Kidney (tissue), 14 donors: ENCODE measurements around the gene TSC22D4. TPM values are rescaled to one million over a fixed set of nuclear protein-coding genes. Genes with fewer than 3 reads are reported as not detected.
A peak's percentile ranks its signal among the peaks of the same experiment; 100 is the strongest.

Source experiments
- DNase-seq, 5 donors: peaks; one replicate each; pipeline ENCODE4 v3.0.0-alpha.2; 2013 to 2020
- FAIRE-seq: peaks from 2 replicates; lab custom pipeline; 2012; peaks lifted over from hg19 to GRCh38; lab: Jason Lieb, UNC
- H3K27ac ChIP-seq, 2 donors: one replicate each; pipeline ENCODE4 v1.7.0; 2013; ENCODE audit warnings: low read depth in 2 of 2, low read length in 2 of 2, inconsistent platforms in 1 of 2
- H3K27me3 ChIP-seq: one replicate; pipeline ENCODE4 v1.7.1; 2013; ENCODE audit warnings: low read length, inconsistent platforms; ENCODE audit not compliant: control insufficient read depth, insufficient read depth
- H3K36me3 ChIP-seq, 3 donors: one replicate each; pipeline versions ENCODE4 v1.7.0 to v1.7.1; 2013; ENCODE audit warnings: low read length in 3 of 3, control low read depth in 1 of 3, inconsistent platforms in 1 of 3; ENCODE audit not compliant: insufficient read depth in 3 of 3, control insufficient read depth in 2 of 3
- H3K4me1 ChIP-seq, 3 donors: one replicate each; pipeline versions ENCODE4 v1.7.0 to v1.7.1; 2013; ENCODE audit warnings: low read length in 3 of 3, inconsistent platforms in 1 of 3, low read depth in 1 of 3; ENCODE audit not compliant: control insufficient read depth in 2 of 3, insufficient read depth in 2 of 3
- H3K4me3 ChIP-seq, 3 donors: one replicate each; pipeline versions ENCODE4 v1.7.0 to v1.8.1; 2013; ENCODE audit warnings: low read length in 3 of 3, control low read depth in 1 of 3, inconsistent platforms in 1 of 3
- H3K9ac ChIP-seq, 3 donors: one replicate each; pipeline versions ENCODE4 v1.7.0 to v1.7.1; 2013; ENCODE audit warnings: low read length in 3 of 3, control low read depth in 1 of 3, inconsistent platforms in 1 of 3
- H3K9me3 ChIP-seq, 3 donors: one replicate each; pipeline versions ENCODE4 v1.7.0 to v1.7.1; 2013; ENCODE audit warnings: low read length in 3 of 3, control low read depth in 1 of 3, inconsistent platforms in 1 of 3; ENCODE audit not compliant: control insufficient read depth in 2 of 3, insufficient read depth in 1 of 3
- intact Hi-C: fragments of 100-400 bp; cut with DNase I; formaldehyde crosslinking; loops from one replicate; pipeline ENCODE4 v1.11.1; 2022
- polyA plus RNA-seq: library from polyadenylated mRNA; stranded (reverse); fragments of 350-450 nt; fragmentation: Illumina TruSeq; extraction: RNeasy Lipid Tissue Mini Kit (QIAGEN cat#74804); gene quantifications from one replicate; pipeline ENCODE4 v1.2.3, GENCODE V29; 2014; ENCODE audit warnings: low read depth, low replicate concordance; ENCODE audit not compliant: insufficient read depth
- total RNA-seq: library from RNA; stranded (reverse); fragmentation: NEBNext Ultra II Directional; extraction: Animal tissue kit (Norgen Biotek cat#: 25700); gene quantifications from one replicate; pipeline ENCODE4 v1.2.1, GENCODE V29; 2021
- TF ChIP-seq, protein P1 (sequence below): IDR thresholded peaks from 3 replicates; pipeline ENCODE4 v1.5.1; 2012; ENCODE audit warnings: mild to moderate bottlenecking, moderate library complexity, borderline replicate concordance; ENCODE audit not compliant: insufficient read depth; ENCODE audit errors: extremely low read depth
- donor health status: control.
- donor health status: control.
- donor health status: control.
- donor health status: control.
- donor health status: control.
- donor health status: DM: yes; HTN: yes; CAD: no.
- donor health status: Normal renal cell carcinoma (clear cell type).

TSC22D4 gene
- total and polyA plus RNA-seq, 2 donors from 2014 or later, result 61.5 to 67.0 TPM

DNA sequence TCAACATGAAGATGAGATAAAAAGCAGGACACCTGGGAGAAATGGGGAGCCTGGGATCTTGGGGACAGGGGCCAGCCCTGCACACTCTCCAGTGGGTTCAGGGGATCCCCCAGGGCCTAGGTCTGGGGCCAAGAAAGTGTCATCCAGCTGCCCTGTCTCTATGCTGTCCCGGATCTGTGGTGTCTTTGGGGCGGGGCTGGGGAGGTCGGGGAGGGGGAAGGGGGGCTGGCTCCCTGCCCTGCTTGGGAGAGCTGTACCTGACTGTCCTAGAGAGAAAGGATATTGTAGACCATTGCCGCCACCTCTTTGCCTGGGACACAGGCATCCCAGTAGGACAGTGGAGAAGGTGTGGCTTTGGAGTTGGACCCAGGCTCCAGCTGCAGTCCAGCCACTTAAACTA is 8.0 kb downstream of the TSC22D4 start:
- H3K9ac ChIP-seq, result no peak overlapping the region
- H3K27me3 ChIP-seq, result no peaks in the 10 kb centered on the region
- DNase-seq (no peak), FAIRE-seq (no peak)
- H3K27ac ChIP-seq, result no peak overlapping the region
- TF ChIP-seq, protein P1, sequence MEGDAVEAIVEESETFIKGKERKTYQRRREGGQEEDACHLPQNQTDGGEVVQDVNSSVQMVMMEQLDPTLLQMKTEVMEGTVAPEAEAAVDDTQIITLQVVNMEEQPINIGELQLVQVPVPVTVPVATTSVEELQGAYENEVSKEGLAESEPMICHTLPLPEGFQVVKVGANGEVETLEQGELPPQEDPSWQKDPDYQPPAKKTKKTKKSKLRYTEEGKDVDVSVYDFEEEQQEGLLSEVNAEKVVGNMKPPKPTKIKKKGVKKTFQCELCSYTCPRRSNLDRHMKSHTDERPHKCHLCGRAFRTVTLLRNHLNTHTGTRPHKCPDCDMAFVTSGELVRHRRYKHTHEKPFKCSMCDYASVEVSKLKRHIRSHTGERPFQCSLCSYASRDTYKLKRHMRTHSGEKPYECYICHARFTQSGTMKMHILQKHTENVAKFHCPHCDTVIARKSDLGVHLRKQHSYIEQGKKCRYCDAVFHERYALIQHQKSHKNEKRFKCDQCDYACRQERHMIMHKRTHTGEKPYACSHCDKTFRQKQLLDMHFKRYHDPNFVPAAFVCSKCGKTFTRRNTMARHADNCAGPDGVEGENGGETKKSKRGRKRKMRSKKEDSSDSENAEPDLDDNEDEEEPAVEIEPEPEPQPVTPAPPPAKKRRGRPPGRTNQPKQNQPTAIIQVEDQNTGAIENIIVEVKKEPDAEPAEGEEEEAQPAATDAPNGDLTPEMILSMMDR, result no peak
- no peaks in the 10 kb centered on the region for H3K9me3 ChIP-seq
- H3K4me1 ChIP-seq, result peaks cover 0 to 17% (median 7%) of the 10 kb centered on the region in 3 donors
- H3K36me3 ChIP-seq, result peaks cover 0 to 9% (median 5%) of the 10 kb centered on the region in 3 donors
- intact Hi-C loops, result no loop called here
- no peak overlapping the region for H3K4me3 ChIP-seq

DNA sequence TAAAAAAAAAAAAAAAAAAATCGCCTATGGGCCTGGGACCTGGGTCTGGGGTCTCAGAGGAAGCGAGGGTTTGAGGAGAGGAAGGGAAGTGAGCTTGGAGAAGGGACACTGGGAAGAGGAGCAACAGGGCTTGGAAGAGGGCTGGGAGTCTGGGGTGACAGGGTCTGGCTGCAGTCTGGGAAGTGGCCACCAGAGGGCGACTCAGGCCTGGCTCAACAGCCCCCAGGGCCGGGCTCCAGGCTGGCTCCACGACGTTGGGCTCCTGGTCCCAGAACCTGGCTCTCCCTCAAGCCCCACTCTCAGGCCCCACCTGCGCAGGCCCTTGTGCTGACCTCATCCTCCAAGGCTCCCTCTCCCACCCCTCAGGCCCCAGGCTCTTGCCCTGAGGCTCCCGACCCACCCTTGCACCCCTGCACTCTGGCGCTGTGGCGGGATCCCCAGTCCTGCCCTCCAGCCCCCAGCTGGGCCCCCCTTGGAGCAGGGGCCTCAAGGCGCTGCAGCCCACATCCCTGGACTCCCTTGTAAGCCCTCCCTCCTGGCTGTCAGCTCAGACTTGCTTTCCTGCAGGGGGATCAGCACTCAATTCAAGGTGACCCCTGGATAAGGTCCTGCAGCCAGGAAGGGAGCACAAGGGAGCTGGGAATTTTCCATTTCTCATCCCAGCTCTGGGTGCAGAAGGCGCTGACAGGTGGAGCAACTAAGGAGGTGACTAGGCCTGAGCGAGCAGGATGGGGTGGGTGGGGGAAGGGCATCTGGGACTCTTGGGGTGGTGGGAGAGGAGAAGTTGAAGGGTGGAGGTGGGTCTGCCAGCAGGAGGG is 9.6 kb downstream of the TSC22D4 start:
- peak; percentile 85 to 95 (median 89) for DNase-seq
- H3K36me3 ChIP-seq, result peaks cover 0 to 8% (median 5%) of the 10 kb centered on the region in 3 donors
- intact Hi-C loops, result loop anchor here (10.0 kb wide), 1 partner anchor 215 kb away; no protein-coding TSS in a partner anchor
- H3K27me3 ChIP-seq, result no peaks in the 10 kb centered on the region
- no peak for FAIRE-seq
- H3K9me3 ChIP-seq, result no peaks in the 10 kb centered on the region
- H3K4me3 ChIP-seq, result no peak overlapping the region
- TF ChIP-seq, protein P1, result peak; percentile 95
- H3K9ac ChIP-seq, result no peak overlapping the region
- peaks cover 0 to 13% (median 0%) of the 10 kb centered on the region in 3 donors for H3K4me1 ChIP-seq
- peak overlapping the region; percentile 60 to 65 for H3K27ac ChIP-seq

DNA sequence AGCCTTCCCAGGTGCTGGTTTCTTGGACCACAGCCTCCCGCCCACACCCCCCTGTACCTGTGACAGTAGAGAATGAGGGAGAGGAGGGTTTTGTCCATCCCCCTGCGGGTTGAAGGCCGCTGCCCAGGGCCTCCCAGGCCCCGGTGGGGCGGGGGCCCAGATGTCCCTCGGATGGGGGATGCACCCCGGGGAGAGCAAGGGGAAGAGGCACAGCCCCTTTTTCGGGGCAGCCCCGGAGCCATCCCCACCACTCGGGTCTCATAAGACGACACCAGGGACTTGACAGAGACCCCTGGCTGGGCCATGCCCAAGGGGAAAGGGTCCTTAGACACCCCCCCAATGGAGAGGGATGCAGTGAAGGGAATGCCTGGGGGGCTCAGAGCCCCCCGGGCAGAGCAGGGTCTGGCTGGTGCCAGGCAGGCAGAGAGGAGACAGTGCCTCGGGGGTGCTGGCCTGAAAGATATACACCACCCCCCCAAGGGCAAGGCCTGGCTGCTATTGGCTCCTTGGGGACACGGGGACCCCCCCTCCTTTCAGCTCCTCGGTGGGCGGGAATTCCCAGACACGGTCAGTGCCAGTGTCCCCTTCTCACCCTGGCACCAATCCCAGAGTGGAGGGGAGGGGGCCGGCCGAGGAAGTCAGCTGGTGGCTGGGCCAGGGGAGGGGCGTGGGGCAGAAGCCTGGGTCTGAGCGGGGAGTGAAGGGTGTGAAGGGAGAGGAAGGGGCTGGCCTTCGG is 11.2 kb downstream of the TSC22D4 start:
- Histone ChIP-seq H3K27ac (no peak overlapping the region), H3K9me3 (no peaks in the 10 kb centered on the region), H3K9ac (no peak overlapping the region), H3K4me3 (no peak overlapping the region), H3K4me1 (peaks cover 0 to 8% (median 0%) of the 10 kb centered on the region in 3 donors), H3K27me3 (no peaks in the 10 kb centered on the region), H3K36me3 (peaks cover 0 to 3% (median 0%) of the 10 kb centered on the region in 3 donors)
- intact Hi-C loops, result loop anchor here (10.0 kb wide), 1 partner anchor 217 kb away; no protein-coding TSS in a partner anchor
- TF ChIP-seq, protein P1, result no peak
- FAIRE-seq, result no peak
- DNase-seq, result peak in 3 of 5 donors; percentile 42 to 78 (median 56)
